ENCODE results near the gene TOP3B.
A peak's percentile ranks its signal among the peaks of the same experiment; 100 is the strongest.

TOP3B gene, protein sequence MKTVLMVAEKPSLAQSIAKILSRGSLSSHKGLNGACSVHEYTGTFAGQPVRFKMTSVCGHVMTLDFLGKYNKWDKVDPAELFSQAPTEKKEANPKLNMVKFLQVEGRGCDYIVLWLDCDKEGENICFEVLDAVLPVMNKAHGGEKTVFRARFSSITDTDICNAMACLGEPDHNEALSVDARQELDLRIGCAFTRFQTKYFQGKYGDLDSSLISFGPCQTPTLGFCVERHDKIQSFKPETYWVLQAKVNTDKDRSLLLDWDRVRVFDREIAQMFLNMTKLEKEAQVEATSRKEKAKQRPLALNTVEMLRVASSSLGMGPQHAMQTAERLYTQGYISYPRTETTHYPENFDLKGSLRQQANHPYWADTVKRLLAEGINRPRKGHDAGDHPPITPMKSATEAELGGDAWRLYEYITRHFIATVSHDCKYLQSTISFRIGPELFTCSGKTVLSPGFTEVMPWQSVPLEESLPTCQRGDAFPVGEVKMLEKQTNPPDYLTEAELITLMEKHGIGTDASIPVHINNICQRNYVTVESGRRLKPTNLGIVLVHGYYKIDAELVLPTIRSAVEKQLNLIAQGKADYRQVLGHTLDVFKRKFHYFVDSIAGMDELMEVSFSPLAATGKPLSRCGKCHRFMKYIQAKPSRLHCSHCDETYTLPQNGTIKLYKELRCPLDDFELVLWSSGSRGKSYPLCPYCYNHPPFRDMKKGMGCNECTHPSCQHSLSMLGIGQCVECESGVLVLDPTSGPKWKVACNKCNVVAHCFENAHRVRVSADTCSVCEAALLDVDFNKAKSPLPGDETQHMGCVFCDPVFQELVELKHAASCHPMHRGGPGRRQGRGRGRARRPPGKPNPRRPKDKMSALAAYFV

DNA sequence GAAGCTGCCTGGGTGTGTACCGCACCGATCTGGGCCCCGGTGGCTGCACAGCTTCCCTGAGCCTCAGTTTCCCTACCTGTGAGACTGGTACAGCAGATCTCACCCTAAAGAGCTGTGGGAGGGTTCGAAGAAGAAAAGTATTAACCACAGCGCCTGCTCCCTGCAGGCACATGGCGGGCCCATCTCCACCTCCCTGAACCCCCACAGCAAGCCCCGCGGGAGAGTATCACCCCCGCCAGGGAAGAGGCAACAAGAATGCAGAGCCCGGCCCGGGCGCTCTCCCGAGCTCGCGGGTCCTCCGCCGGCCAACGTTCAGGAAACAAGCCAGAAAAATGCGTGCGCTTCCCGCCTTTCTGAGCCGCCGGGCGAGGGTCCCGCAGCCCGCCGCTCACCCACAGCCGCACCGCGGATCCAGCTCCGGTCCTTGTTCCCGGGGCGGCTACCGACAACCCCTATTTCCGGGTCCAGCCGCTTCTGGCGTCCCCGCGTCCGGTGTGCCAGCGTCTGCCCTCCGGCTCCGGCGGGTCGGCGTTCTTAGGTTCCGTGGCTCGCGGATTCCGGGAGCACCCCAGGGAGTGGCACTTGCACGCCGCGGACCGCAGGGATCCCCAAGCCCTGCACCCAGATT lies at the start of gene TOP3B:
Gene TOP3B, minus strand, starts transcription at position 450 of the 628 bp plus-strand sequence. CDS start 7,078 bp downstream, outside the sequence.
- H3K4me1 Mint-ChIP-seq (ENCODE audit: low read depth): peaks cover 26% of the 10 kb centered on the region
- H3K27me3 Mint-ChIP-seq (ENCODE audit: low read depth): no peaks in the 10 kb centered on the region
- peak within 1 kb of the TSS; percentile 83 for H3K4me3 Mint-ChIP-seq
- H3K9me3 Mint-ChIP-seq: no peaks in the 10 kb centered on the region
- H3K36me3 Mint-ChIP-seq (ENCODE audit: low read depth): peaks cover 3% of the 10 kb centered on the region
- H3K27ac Mint-ChIP-seq: peak within 1 kb of the TSS; percentile 69

DNA sequence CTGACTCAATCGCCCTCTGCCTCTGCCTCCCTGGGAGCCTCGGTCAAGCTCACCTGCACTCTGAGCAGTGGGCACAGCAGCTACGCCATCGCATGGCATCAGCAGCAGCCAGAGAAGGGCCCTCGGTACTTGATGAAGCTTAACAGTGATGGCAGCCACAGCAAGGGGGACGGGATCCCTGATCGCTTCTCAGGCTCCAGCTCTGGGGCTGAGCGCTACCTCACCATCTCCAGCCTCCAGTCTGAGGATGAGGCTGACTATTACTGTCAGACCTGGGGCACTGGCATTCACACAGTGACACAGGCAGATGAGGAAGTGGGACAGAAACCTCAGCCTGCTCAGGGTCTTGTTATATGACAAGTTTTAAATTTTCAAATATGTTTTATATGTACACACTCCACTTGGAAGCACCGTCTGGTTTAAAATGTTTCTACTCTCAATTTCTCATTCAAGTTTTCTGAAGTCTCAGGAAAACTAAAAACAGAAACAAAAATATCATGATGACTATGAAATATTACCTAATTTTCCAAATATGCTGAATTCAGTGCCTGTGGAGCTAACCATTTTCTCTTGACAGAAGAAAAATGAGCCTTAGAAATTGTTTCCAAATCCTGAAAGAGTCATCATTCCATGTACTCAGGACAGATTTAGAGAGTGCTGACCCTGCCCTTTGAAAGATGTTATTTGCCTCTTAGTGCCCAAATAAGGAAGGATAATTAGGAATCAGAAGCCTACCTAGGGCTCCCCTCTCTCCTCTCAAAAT lies 48.8 kb upstream of the TOP3B start:
- Mint-ChIP-seq H3K4me1 (ENCODE audit: low read depth) (no peaks in the 10 kb centered on the region), H3K27me3 (ENCODE audit: low read depth) (peaks cover 5% of the 10 kb centered on the region)

DNA sequence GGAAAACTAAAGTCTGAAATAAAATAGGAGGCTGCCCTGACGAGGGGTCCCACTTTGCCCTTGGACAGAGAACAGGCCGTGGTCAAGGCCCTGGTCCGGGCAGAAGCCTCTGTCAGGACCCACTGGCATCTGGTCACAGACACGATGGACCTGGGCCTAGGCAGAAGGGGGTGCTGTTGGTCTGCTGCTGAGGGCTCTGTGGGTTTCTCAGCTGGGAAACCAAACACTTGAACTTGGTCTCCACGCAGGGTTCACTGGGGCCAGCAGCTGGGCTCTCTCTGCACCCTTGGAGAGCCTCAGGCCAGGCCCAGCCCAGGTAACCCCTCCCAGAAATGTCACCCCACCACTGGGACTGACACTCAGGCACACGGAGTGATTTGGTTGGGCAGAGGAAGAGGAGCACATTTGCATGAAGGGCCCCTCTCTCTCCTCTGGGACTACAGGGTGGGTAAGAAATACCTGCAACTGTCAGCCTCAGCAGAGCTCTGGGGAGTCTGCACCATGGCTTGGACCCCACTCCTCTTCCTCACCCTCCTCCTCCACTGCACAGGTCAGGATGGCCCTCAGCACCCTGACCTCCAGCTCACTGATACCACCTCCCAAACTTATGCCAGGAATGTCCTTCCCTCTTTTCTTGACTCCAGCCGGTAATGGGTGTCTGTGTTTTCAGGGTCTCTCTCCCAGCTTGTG lies 48.1 kb upstream of the TOP3B start:
- Mint-ChIP-seq H3K9me3 (no peaks in the 10 kb centered on the region), H3K27ac (no peak overlapping the region), H3K4me3 (no peak overlapping the region), H3K36me3 (ENCODE audit: low read depth) (no peaks in the 10 kb centered on the region), H3K27me3 (ENCODE audit: low read depth) (peaks cover 5% of the 10 kb centered on the region), H3K4me1 (ENCODE audit: low read depth) (no peaks in the 10 kb centered on the region)

More for the DNA sequence above, 48.8 kb upstream of the TOP3B start:
- H3K9me3 Mint-ChIP-seq: no peaks in the 10 kb centered on the region
- H3K4me3 Mint-ChIP-seq: no peak overlapping the region
- no peak overlapping the region for H3K27ac Mint-ChIP-seq
- no peaks in the 10 kb centered on the region for H3K36me3 Mint-ChIP-seq (ENCODE audit: low read depth)

DNA sequence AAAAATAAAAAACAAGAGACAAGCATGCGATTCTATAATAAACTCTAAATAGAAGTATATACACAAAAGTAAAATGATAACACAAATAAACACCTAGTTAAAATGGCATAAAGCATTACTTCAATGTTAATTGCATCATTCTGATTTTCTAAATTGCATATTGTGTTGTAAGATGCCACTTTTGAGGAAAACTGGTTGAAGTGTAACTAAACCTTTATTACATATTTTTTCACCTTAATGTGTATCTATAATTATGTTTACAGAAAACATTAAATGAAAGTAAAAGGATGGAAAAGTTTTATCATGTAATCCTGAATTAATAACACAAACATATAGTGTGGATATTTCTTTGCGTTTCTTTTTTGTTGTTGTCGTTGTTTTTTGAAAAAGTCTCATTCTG lies 45.4 kb upstream of the TOP3B start:
- Mint-ChIP-seq H3K4me1 (ENCODE audit: low read depth) (no peaks in the 10 kb centered on the region), H3K27ac (no peak overlapping the region)

DNA sequence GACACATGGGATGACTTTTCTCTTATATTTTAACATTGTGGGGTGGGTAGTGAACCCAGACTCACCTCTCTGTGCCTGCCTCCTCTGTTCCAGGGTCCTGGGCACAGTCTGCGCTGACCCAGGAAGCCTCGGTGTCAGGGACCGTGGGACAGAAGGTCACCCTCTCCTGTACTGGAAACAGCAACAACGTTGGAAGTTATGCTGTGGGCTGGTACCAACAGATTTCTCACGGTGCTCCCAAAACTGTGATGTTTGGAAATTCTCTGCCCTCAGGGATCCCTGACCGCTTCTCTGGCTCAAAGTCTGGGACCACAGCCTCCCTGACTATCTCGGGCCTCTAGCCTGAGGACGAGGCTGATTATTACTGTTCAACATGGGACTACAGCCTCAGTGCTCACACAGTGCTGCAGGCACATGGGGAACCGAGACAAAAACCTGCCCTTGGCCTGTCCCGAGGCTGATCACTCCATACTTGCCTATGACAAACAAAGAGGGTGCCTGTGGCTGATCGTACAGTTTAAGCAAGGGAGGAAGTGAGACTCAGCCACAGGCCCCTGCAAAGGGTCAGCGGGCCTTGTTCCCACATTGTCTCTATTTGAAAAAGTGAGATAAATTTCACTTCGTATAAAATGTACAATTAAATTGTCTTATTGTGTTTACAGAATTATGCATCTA lies 43.7 kb upstream of the TOP3B start:
- Mint-ChIP-seq H3K27me3 (ENCODE audit: low read depth) (no peaks in the 10 kb centered on the region), H3K9me3 (no peaks in the 10 kb centered on the region), H3K27ac (no peak overlapping the region), H3K4me1 (ENCODE audit: low read depth) (peaks cover 2% of the 10 kb centered on the region), H3K36me3 (ENCODE audit: low read depth) (no peaks in the 10 kb centered on the region), H3K4me3 (no peak overlapping the region)

More for the DNA sequence above, 45.4 kb upstream of the TOP3B start:
- Mint-ChIP-seq H3K36me3 (ENCODE audit: low read depth) (no peaks in the 10 kb centered on the region), H3K4me3 (no peak overlapping the region), H3K27me3 (ENCODE audit: low read depth) (no peaks in the 10 kb centered on the region), H3K9me3 (no peaks in the 10 kb centered on the region)

DNA sequence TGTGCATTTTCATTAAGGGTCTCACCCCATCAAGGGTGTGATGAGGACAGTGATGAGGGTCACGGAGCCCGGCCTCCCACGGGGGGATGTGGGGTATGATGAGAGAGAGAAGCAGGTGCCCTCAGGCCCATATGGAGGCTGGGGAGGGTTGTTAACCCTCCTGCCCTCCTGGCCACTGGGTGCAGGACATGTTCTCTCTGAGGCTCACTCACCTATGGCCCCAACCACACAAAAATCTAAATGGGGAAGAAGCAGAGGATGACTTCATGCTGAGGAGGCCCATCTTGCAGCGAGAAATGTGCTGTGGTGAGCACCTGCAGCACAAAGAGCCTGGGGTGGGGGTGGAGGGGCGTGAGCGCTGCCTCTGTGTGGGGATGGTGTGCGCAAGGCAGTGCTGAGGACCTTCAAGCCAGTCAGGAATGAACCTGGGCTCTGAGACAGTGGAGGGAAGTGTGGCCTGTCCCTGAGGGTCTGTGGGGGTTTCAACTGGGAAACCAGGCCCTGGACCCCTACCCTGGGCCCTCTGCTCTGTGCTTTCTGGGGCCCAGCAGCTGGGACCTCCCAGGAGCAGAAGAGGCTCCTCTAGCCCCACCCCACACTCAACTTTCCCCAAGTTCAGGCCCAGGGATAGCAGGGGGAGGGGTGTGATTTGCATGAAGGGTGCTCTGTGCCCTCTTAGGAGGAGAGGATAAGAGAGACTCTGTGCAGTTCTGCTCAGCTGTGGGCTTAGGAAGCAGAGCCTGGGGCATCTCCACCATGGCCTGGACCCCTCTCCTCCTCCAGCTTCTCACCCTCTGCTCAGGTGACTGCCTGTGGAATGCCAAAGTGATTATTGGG lies 43.0 kb upstream of the TOP3B start:
- H3K4me1 Mint-ChIP-seq (ENCODE audit: low read depth): peaks cover 2% of the 10 kb centered on the region
- H3K27me3 Mint-ChIP-seq (ENCODE audit: low read depth): no peaks in the 10 kb centered on the region
- no peaks in the 10 kb centered on the region for H3K36me3 Mint-ChIP-seq (ENCODE audit: low read depth)
- H3K4me3 Mint-ChIP-seq: no peak overlapping the region
- H3K9me3 Mint-ChIP-seq: no peaks in the 10 kb centered on the region
- no peak overlapping the region for H3K27ac Mint-ChIP-seq

DNA sequence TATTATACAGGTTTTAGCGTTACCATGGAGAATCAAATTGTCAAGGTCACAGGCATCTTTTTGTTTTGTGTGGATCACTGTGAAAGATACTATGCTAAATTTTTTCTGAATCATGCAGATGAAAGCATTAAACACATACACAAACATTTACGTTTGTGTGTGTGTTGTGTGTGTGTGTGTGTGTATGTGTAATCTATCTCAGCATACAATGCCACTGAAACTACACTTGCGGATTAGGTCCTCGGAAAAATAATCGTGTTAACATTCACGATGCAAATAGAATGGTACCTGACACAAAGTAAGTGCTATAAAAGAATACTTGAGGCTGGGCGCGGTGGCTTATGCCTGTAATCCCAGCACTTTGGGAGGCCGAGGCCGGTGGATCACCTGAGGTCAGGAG lies 41.9 kb upstream of the TOP3B start:
- no peaks in the 10 kb centered on the region for H3K36me3 Mint-ChIP-seq (ENCODE audit: low read depth)
- no peak overlapping the region for H3K4me3 Mint-ChIP-seq
- no peak overlapping the region for H3K27ac Mint-ChIP-seq
- no peaks in the 10 kb centered on the region for H3K9me3 Mint-ChIP-seq
- H3K4me1 Mint-ChIP-seq (ENCODE audit: low read depth): peaks cover 2% of the 10 kb centered on the region
- no peaks in the 10 kb centered on the region for H3K27me3 Mint-ChIP-seq (ENCODE audit: low read depth)

DNA sequence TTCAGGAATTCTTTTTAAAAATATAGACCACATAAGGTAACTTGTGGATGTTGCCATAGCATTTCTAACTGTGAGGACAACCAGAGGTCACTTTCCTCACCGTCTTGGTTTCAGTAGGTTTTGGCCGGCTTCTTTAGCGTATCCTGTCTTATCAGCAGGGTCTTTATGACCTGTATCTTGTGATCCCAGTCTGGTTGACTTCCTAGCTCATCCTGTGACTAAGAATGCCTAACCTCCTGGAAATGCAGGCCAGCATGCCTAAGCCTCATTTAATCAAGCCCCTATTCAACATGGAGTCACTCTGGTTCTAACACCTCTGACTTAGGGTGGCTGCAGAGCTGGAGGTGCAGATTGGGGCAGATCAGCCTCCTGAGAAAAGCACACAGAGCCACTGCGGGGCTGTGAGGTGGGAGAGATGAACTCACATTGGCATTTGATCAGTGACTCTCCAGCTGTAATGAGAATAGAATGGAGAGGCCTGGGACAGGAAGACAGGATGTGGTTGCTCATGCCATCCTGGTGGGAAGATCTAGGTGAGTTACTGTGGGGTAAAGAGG lies 41.1 kb upstream of the TOP3B start:
- no peak overlapping the region for H3K27ac Mint-ChIP-seq
- H3K27me3 Mint-ChIP-seq (ENCODE audit: low read depth): no peaks in the 10 kb centered on the region
- no peak overlapping the region for H3K4me3 Mint-ChIP-seq
- peaks cover 2% of the 10 kb centered on the region for H3K4me1 Mint-ChIP-seq (ENCODE audit: low read depth)
- no peaks in the 10 kb centered on the region for H3K9me3 Mint-ChIP-seq
- no peaks in the 10 kb centered on the region for H3K36me3 Mint-ChIP-seq (ENCODE audit: low read depth)

DNA sequence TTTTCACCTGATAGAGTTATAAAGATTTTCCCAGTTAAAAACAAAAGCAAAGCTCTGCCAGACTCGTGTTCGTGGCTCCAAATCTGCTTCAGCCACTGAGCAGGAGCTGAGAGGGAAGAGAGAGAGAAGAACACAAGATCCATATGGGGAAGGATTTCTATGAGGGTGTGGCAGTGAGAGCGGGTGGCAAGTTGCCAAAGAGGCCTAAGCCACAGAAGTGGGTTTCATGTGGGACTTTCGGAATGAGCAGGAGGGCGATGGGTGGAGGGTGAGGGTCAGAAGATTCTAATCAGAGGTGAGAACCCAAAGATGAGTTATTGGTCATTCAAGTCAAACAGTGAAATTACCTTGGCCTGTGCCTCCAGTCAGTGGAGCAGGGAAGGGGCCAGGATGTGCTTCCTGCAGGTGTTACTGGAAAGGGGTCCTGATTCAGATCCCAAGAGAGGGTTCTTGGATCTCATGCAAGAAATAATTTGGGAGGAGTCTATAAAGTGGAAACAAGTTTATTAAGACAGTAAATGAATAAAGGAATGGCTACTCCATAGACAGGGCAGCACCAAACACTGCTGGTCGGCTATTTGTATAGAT lies 40.5 kb upstream of the TOP3B start:
- H3K27ac Mint-ChIP-seq: no peak overlapping the region
- peaks cover 2% of the 10 kb centered on the region for H3K4me1 Mint-ChIP-seq (ENCODE audit: low read depth)
- no peaks in the 10 kb centered on the region for H3K36me3 Mint-ChIP-seq (ENCODE audit: low read depth)
- H3K4me3 Mint-ChIP-seq: no peak overlapping the region
- no peaks in the 10 kb centered on the region for H3K9me3 Mint-ChIP-seq
- no peaks in the 10 kb centered on the region for H3K27me3 Mint-ChIP-seq (ENCODE audit: low read depth)

DNA sequence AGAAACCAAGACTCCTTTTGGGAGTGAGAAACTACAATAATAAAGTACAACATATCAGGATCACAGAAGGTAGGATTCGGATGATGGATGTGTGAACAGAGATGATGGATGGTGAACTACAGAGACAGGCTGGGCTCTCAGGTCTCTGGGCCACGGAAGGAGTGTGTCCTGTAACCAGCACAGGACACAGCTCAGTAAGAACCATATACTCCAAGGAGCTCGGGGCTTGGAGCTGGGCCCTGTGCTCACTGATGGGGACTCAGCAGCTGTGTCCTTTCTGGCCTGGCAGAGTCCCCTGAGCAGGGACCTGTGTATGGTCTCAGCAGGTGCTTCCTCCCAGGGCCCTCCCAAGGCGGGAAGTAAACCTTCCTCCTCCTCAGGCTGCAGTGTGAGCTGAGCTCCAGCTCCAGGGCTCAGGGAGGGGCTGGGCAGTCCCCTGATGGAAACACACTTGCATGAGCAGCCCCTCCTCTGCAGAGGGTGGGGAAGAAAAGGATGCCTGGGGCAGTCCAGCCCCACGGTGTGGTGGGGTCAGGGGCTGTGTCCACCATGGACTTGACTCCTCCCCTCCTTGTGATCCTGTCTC lies 39.8 kb upstream of the TOP3B start:
- Mint-ChIP-seq H3K36me3 (ENCODE audit: low read depth) (no peaks in the 10 kb centered on the region), H3K27ac (no peak overlapping the region), H3K4me3 (no peak overlapping the region), H3K27me3 (ENCODE audit: low read depth) (no peaks in the 10 kb centered on the region), H3K9me3 (no peaks in the 10 kb centered on the region), H3K4me1 (ENCODE audit: low read depth) (peaks cover 2% of the 10 kb centered on the region)

DNA sequence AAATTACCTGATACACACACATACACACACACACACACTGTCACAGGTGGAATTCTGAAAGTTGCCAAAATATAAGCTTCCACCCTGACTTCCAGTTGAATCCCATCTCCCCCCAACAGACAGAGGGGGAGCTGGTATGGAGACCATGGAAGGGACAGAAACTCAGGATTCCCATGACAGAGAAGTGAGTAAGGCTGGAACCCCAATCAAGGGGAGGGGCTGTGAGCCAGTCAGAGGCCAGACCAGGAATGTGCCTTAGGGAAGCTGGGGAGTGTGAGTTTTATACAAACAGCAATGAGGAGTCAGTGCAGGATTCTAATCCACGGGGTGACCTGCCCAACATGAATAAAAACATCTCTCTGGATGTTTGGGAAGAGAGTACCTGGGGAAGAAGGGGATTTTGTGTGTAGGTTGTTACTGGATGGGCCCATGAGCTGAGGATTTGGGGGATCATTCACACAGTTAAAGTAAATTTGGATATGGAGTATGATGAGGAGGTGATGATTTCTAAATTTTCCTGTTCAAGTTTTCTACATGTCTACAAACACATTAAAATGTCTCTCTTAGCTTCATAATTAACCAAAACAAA lies 38.7 kb upstream of the TOP3B start:
- peaks cover 2% of the 10 kb centered on the region for H3K4me1 Mint-ChIP-seq (ENCODE audit: low read depth)
- H3K36me3 Mint-ChIP-seq (ENCODE audit: low read depth): no peaks in the 10 kb centered on the region
- H3K9me3 Mint-ChIP-seq: no peaks in the 10 kb centered on the region
- H3K27me3 Mint-ChIP-seq (ENCODE audit: low read depth): no peaks in the 10 kb centered on the region
- H3K27ac Mint-ChIP-seq: no peak overlapping the region
- H3K4me3 Mint-ChIP-seq: no peak overlapping the region
